ENCODE results near the gene S100PBP. TPM values are rescaled to one million over a fixed set of nuclear protein-coding genes. Genes with fewer than 3 reads are reported as not detected.

Gene S100PBP
- total and polyA plus RNA-seq, 9 of the 15 experiments (the other 6 are each of a cell fraction or from before 2014, with no cell fraction given): 22.9 to 60.2 (median 32.9) TPM

- peak; percentile 58 for TF ChIP-seq KDM5B (IDR thresholded peaks at IDR 0.05; ENCODE audit: insufficient replicate concordance, low read depth, low read length)
- peak; percentile 24; the same call in 1 of the 2 replicates for TF ChIP-seq CC2D1A (IDR thresholded peaks at IDR 0.05)
- TF ChIP-seq MXD1 (CRISPR knock-in tag; IDR thresholded peaks at IDR 0.05; ENCODE audit: borderline replicate concordance, poor library complexity, severe bottlenecking): peak; percentile 95
- peak; percentile 75 to 98; a peak in 3 of 4 replicates for TF ChIP-seq HDAC1 (IDR thresholded peaks at IDR 0.05)
- peak; percentile 90 for TF ChIP-seq CREM (IDR thresholded peaks at IDR 0.05; ENCODE audit: low read depth)
- TF ChIP-seq, protein P1, sequence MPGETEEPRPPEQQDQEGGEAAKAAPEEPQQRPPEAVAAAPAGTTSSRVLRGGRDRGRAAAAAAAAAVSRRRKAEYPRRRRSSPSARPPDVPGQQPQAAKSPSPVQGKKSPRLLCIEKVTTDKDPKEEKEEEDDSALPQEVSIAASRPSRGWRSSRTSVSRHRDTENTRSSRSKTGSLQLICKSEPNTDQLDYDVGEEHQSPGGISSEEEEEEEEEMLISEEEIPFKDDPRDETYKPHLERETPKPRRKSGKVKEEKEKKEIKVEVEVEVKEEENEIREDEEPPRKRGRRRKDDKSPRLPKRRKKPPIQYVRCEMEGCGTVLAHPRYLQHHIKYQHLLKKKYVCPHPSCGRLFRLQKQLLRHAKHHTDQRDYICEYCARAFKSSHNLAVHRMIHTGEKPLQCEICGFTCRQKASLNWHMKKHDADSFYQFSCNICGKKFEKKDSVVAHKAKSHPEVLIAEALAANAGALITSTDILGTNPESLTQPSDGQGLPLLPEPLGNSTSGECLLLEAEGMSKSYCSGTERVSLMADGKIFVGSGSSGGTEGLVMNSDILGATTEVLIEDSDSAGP (CRISPR knock-in tag; IDR thresholded peaks at IDR 0.05): no peak
- peak; percentile 38 for TF ChIP-seq ZHX1 (conservative IDR thresholded peaks at IDR 0.05; ENCODE audit: low read length)
- TF ChIP-seq STAG1 (CRISPR knock-in tag; IDR thresholded peaks at IDR 0.05; ENCODE audit: borderline replicate concordance): peak; percentile 5; the same call in 1 of the 2 replicates
- peak; percentile 57; the same call in 1 of the 2 replicates for TF ChIP-seq ZKSCAN1 (IDR thresholded peaks at IDR 0.05; ENCODE audit: low read depth, low read length)
- TF ChIP-seq, protein P2, sequence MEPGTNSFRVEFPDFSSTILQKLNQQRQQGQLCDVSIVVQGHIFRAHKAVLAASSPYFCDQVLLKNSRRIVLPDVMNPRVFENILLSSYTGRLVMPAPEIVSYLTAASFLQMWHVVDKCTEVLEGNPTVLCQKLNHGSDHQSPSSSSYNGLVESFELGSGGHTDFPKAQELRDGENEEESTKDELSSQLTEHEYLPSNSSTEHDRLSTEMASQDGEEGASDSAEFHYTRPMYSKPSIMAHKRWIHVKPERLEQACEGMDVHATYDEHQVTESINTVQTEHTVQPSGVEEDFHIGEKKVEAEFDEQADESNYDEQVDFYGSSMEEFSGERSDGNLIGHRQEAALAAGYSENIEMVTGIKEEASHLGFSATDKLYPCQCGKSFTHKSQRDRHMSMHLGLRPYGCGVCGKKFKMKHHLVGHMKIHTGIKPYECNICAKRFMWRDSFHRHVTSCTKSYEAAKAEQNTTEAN (CRISPR knock-in tag; IDR thresholded peaks at IDR 0.05): no peak
- no peak for TF ChIP-seq POLR3A (IDR thresholded peaks at IDR 0.05; ENCODE audit: borderline replicate concordance, extremely low read depth, insufficient read depth, insufficient read length)
- TF ChIP-seq MEIS2 (IDR thresholded peaks at IDR 0.05; ENCODE audit: partially characterized antibody): peak; percentile 85
- TF ChIP-seq ZNF764 (CRISPR knock-in tag; IDR thresholded peaks at IDR 0.05; ENCODE audit: low read depth): no peak
- TF ChIP-seq E2F5 (CRISPR knock-in tag; IDR thresholded peaks at IDR 0.05): peak; percentile 93; the same call in 1 of the 2 replicates
- no peak for TF ChIP-seq KHSRP (IDR thresholded peaks at IDR 0.05)
- no peak for TF ChIP-seq MED1 (CRISPR knock-in tag; IDR thresholded peaks at IDR 0.05; ENCODE audit: borderline replicate concordance)
- TF ChIP-seq CREB3L1 (IDR thresholded peaks at IDR 0.05; ENCODE audit: borderline replicate concordance, low read depth): peak; percentile 84; the same call in 1 of the 2 replicates
- TF ChIP-seq NRF1 (conservative IDR thresholded peaks at IDR 0.05 in 1 of 2, IDR thresholded peaks at IDR 0.05 in 1 of 2): peak; percentile 83 to 86
Observed at GRCh38 chr1:32817159-32817814, at the start of gene S100PBP, which contains the start of gene YARS1 (continued).

Measured in K562 (cell line).